ENCODE data around the gene KIF27.
"Not testable (repeated sequence)": the region's sequence is repeated elsewhere in the genome, so short reads cannot be mapped to it uniquely, and the experiment has no call there.

The KIF27 gene

GRCh38 chr9:83932851-83933250 lies 11.6 kb upstream of the KIF27 start:
- no peak for DNase-seq

DNA sequence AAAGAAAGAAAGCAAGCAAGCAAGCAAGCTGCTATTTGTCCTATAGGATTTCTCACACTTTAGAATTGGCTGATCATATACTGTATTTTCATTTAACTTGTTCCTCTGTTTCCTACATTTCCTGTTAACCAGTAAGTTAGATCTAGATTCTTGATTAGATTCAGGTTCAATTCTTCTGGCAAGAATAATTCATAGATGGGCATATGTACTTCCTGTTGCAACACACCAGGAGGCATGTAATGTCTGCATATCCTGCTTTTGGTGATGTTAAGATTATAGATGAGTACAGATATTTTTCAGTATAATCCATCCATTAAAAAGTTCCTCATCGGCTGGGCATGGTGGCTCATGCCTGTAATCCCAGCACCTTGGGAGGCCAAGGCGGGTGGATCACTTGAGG lies 10.8 kb upstream of the KIF27 start:
- DNase-seq = no peak

DNA sequence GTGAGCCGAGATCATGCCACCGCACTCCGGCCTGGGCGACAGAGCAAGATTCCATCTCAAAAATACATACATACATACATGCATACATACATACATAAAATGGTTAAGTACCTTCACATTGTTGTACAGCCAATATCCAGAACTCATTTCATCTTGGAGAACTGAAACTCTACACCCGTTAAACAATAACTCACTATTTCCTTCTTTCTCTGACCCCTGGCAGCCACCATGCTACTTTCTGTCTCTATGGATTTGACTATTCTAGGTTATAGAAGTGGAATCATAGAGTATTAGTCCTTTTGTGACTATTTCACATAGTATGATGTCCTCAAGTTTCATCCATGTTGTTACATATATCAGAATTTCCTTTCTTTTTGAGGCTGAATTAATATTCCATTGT lies 9.6 kb upstream of the KIF27 start:
- no peak for DNase-seq

- DNase-seq = no peak
Observed at GRCh38 chr9:83927591-83927990, 6.4 kb upstream of the KIF27 start.

DNA sequence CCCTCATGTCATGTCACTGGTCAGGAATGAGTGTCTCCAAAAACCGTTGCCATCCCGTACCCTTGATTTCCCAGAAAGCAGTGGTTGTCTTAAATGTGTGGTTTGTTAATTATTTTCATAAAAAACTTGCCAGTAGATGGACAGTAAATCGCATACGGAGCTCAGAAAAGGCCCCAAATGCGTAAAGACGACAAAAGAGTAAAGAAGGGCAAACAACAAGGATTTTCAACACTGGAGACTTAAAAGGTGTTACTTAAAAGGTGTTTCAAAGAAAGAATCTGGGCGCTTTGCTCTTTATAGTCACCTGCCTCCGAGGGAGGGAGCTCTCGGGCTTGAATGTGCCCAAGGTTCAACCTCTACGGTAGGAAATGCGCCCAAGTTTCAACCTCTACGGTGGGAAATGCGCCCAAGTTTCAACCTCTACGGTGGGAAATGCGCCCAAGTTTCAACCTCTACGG lies 734 bp downstream of the KIF27 start:
- peak; percentile 73 for DNase-seq

DNA sequence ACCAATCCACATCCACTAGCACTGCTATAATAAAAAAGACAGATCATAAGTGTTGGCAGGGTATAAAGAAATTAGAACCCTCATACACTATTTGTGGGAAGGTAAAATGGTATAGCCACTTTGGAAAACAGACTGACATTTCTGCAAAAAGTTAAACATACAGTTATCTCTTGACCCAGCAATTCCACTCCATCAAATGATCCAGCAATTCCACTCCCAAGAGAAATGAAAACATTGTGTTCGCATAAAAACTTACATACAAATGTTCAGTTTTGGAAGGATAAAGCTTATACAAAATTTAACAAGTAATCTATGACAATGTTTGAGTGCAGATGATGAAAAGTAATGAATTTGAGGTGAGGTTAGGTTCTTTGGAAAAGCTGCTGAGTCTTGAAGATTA lies 2.1 kb downstream of the KIF27 start:
- no peak for DNase-seq

- not testable (repeated sequence) for DNase-seq
Observed at GRCh38 chr9:83912194-83912593, 9.0 kb downstream of the KIF27 start.

GRCh38 chr9:83906144-83906543 lies 15.1 kb downstream of the KIF27 start:
- no peak for DNase-seq

GRCh38 chr9:83900615-83901014 lies 20.6 kb downstream of the KIF27 start:
- not testable (repeated sequence) for DNase-seq

DNA sequence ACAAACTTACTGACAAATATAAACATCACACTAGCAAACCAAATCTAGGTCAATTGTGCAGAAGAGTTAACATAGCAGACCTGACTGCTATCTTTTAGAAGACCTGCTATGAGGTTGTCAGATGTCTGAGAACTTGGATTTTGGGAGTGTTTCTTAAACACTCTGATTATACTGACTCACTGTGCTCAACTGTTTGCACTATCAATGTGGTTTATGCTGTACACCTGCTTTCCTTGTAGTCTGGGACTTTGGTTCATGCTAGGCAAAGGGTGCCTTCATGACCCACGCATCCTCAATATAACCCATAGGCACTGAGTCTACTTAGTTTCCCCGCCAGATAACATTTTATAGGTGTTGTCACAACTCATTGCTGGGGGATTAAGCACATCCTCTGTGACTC lies 26.9 kb downstream of the KIF27 start:
- DNase-seq = not testable (repeated sequence)

DNA sequence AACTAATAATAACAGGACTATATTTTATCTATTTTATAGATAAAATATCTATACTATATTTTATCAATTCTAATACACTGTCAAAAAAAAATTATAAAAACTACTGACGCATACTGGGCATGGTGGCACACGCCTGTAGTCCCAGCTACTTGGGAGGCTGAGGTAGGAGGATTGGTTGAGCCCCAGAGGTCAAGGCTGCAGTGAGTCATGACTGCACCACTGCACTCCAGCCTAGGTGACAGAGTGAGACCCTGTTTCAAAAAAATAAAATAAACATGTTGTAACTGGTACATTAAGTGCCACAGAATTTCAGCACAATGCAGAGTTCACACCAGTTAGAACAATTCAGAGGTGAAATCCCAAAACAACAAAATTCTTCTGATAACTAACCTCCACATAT lies 34.7 kb downstream of the KIF27 start:
- DNase-seq = not testable (repeated sequence)

DNA sequence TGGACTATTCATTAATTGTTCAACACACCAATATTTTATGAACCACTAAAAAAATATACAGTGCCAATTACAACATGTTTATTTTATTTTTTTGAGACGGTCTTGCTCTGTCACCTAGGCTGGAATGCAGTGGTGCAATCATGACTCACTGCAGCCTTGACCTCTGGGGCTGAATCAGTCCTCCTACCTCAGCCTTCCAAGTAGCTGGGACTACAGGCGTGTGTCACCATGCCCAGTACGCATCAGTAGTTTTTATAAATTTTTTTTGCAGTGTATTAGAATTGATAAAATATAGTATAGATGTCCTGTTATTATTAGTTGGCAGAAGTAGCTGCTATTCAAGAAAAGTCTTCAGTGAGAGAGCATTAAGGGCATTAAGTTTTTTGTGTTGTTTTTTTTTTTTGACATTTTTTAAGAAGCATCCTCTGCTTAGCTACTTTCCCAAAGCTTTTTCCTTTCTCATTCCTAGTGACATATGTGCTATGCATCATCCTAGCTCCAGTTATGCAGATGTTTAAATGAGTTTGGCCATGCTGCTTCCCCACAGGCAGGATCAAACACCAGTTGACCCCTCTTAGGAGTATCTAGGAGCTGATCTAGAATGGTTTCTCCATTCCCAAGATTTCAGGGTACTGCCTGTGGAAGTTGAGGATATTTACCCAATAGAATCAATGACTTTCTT lies 35.5 kb downstream of the KIF27 start:
- DNase-seq = not testable (repeated sequence)

GRCh38 chr9:83881687-83882408 lies 39.4 kb downstream of the KIF27 start:
- DNase-seq = not testable (repeated sequence)

DNA sequence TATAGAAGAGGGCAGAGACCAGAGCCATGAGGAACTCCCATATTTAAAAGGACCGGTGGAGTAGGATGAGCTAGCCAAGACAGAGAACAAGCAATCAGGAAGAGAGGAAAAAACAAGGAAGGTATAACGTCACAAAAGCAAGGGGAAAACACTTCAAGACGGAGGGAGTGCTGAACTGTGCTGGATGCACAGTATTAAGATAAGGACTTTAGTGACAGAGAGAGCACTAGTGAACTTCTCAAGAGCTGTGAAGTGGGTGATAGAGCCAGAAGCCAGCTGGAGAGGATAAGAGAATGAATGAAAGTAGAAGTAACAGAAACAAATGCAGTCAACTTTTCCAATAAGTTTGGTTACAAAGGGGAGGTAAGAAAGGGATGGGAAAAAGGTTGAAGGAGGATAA lies 45.7 kb downstream of the KIF27 start:
- not testable (repeated sequence) for DNase-seq

GRCh38 chr9:83849895-83850294 lies 71.3 kb downstream of the KIF27 start:
- not testable (repeated sequence) for DNase-seq

DNA sequence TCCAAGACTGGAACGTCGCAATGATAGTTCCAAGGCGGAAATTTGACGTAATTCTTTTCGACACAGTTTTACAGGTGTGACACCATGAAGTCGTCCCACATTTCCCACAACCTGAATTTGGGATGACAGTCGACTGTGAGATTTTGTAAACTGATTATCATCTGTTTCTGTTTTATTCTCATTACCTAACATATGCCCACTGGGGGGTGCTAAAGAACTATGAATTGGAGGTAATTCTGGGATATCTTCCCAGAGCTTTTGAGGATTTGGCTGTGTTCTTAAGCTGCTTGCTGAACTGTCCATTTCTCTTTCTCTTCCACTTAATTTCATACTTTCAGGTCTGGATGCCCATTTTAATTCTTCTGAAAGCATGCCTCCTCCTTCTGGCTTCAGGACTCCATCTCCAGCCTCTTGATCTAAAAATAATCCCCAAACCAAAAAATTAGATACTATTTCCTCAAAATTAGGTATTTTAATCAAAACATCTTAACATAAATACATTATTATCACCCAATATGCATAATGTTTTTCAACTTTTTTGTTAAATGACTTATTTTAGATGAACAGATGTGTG lies 84.1 kb downstream of the KIF27 start:
- not testable (repeated sequence) for DNase-seq

DNA sequence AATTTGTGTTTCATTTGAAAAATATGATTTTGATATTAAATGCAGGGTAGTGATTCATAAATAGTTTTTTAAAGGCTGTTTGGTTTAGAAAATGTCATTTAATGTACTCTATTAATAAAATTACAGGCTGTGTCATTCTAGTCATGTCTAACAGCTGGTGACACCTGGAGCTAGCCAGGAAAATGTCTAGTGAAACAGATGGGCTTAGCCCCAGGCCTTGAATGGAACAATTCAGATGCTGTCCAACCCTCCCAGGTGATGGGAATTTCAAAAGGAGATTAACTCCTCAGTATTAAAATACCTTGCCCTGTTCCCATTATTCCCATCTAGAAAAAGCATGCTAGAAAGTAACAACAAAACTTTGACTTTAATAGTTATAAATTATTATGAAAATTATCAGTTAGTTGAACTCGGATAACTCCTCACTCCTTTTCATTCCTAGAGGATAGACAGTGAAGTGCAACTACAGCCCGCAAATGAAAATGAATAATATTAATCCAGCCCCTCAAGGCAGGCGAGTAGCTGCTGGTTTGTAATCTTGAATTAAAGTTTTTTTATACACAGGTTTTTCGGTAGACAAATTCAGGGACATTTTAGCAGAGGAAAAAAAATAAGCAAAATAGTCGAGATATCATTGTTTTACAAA lies 90.7 kb downstream of the KIF27 start:
- DNase-seq = not testable (repeated sequence)

DNA sequence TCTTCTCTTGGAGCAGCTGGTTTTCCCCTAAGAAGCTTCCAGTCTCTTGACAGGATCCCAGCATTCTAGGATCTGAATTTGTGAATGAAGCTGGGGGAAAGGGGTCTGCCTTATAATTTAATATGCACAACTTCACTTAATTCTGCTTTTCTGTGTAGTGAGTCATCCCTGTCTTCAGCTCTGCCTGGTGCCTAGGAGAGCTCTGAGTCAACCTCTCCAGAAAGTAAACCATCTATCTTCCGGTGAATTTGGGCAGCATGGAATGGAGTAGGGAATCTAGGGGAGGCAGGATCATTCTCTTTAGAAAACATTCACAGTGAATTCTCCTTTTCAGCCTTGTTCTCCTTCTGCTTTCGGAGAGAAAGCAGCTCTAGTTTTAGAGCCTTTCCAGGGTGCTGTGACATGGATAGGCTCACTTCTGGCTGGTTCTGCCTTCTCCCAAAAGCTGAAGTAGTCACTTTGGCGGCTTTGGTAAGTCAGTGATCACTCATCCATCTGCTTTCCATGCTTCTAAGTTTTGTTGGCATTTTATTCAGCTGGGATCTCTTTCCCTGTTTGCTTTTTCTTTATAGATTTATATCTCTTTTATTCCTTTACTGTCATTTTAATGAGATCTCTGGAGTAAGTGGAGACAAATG lies 96.1 kb downstream of the KIF27 start:
- not testable (repeated sequence) for DNase-seq

DNA sequence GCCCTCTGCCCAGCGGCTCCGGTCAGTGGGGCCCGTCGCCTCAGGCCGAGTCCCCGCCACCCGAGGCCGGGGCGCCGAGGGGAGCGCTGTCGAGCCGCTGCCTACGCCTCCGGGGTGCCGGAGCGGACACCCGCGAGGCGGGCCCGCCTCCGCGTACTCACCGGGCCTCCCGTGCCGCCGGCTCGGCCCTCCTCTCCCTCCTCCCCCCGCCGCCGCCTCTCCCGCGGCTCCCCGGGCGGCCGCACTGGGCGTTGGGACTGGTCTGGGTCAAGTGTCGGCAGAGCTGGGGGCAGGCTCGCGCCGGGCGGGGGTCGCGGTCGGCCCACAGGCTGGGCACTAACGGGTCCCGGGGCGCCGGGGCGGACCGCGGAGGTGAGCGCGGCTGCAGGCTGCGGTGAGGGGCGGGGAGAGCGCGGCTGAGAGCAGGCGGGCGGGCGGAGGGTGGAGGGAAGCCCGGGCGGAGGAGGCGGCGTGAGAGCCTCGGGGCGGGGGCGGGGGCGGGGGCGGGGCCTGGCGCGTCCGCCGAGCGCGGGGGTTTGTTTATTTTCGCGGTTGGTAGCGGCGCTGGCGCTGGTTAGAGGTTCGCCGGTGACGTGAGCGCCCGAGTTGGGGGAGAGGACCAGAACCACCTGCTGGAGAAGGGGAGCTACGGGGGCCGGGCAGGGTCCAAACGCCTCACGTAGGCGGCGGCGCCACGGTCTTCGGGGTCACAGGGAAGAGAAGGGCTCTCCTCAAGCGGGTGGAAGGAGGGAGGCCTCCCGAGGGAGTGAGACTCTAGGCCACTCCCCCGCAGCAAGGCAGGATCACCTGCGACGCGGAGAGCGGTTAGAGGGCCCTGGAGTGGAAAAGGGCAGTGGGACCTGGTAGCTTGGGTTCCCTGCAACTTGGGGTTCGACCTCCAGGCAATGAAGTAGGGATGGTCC lies 103.6 kb downstream of the KIF27 start, which contains the start of gene GKAP1:
GKAP1 (minus strand) TSS at position 414 of the 923 bp plus-strand sequence. CDS start 11,252 bp downstream, outside the sequence.
- peak; percentile 84 for DNase-seq

- not testable (repeated sequence) for DNase-seq
Observed at GRCh38 chr9:83817011-83817355, 104.2 kb downstream of the KIF27 start.

DNA sequence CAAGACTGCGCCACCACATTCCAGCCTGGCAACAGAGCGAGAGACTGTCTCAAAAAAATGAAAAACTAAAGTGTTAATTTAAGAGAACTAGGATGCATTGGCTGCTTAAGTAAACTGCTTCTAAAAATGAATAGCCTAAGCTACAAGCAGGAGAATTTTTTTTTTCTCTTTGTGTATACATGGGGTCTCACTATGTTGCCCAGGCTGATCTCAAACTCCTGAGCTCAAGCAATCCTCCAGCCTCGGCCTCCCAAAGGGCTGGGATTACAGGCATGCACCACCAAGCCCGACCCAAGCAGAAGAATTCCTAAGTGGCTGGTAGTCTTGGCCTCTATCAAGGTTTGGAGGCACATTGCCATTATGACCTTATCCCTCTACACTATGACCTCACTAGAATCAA lies 106.1 kb downstream of the KIF27 start:
- not testable (repeated sequence) for DNase-seq

- DNase-seq = not testable (repeated sequence)
Observed at GRCh38 chr9:83809213-83809612, 112.0 kb downstream of the KIF27 start.
